K562 (cell line): ENCODE data around the gene HNRNPU. TPM values are rescaled to one million over a fixed set of nuclear protein-coding genes. Genes with fewer than 3 reads are reported as not detected.

Experiments
- CUX1 ChIP-seq: fragments of 200-800 bp; sonication (Bioruptor generic); IDR thresholded peaks from 2 replicates; pipeline ENCODE4 v1.6.1; 2016; ENCODE audit warnings: missing genetic modification characterization, missing compliant biosample characterization
- E4F1 ChIP-seq: fragments of 250-450 bp; sonication (Bioruptor Pico); IDR thresholded peaks from 2 replicates; pipeline ENCODE4 v1.5.0; 2021; ENCODE audit warnings: mild to moderate bottlenecking, borderline replicate concordance
- ETV1 ChIP-seq: fragments of 450-650 bp; conservative IDR thresholded peaks from 2 replicates; pipeline ENCODE4 v1.6.1; 2016; ENCODE audit warnings: missing genetic modification characterization, control low read depth, low read depth, missing compliant biosample characterization
- MED1 ChIP-seq: sonication (generic); formaldehyde crosslinking; IDR thresholded peaks from 2 replicates; pipeline ENCODE4 v1.8.1; 2023; ENCODE audit warnings: missing genetic modification reagents, borderline replicate concordance
- NCOA6 ChIP-seq: fragments of 450-650 bp; IDR thresholded peaks from 2 replicates; pipeline ENCODE4 v1.6.1; 2017; ENCODE audit warnings: mild to moderate bottlenecking
- POLR2G ChIP-seq: fragments of 200-400 bp; formaldehyde crosslinking; IDR thresholded peaks from 2 replicates; pipeline ENCODE4 v1.6.1; 2017; ENCODE audit warnings: low read depth, mild to moderate bottlenecking, antibody characterized with exemption, low read length, moderate library complexity
- ZBTB40 ChIP-seq, 2 experiments: fragments of 450-650 bp in 1 of 2; sonication (generic) in 1 of 2; formaldehyde crosslinking in 1 of 2; IDR thresholded peaks; 2 replicates each; pipeline versions ENCODE4 v1.7.1 to v1.9.0; 2016 to 2022; ENCODE audit warnings: inconsistent platforms in 1 of 2, mild to moderate bottlenecking in 1 of 2, missing genetic modification reagents in 1 of 2
- ZSCAN32 ChIP-seq: fragments of 450-650 bp; formaldehyde crosslinking; IDR thresholded peaks from 2 replicates; pipeline ENCODE4 v1.4.0; 2020; ENCODE audit warnings: mild to moderate bottlenecking, moderate library complexity
- polyA plus RNA-seq, 8 experiments: library from polyadenylated mRNA; depleted of rRNA in 4 of 8; stranded (reverse) in 5 of 8; unstranded in 3 of 8; fragments of >200 nt; fragmentation: Nextera tagmentation in 2 of 8; fragmentation: Illumina TruSeq in 1 of 8; extraction: Ambion mirVana in 2 of 8; extraction: Trizol in 1 of 8; gene quantifications; 2 replicates each; pipeline versions ENCODE4 v1.2.1 to v1.2.3, GENCODE V29; 2011 to 2014; ENCODE audit warnings: inconsistent platforms in 1 of 8, missing spikeins in 1 of 8
- total RNA-seq, 7 experiments: library from RNA; depleted of rRNA in 6 of 7; stranded (reverse); fragments of >200 nt in 6 of 7; fragmentation: Illumina TruSeq in 2 of 7; extraction: Trizol in 2 of 7; gene quantifications; 2 replicates each; pipeline versions ENCODE4 v1.2.1 to v1.2.3, GENCODE V29; 2011 to 2021; ENCODE audit warnings: low replicate concordance in 1 of 7

The HNRNPU gene
- total and polyA plus RNA-seq, 9 of the 15 experiments (the other 6 are each of a cell fraction or from before 2014, with no cell fraction given) = 159 to 777 (median 577) TPM

GRCh38 chr1:244863491-244864252, 671 bp downstream of the HNRNPU start (continued):
- no peak; the same call in 1 of the 2 replicates for TF ChIP-seq CUX1
- no peak for TF ChIP-seq ZSCAN32
- TF ChIP-seq ZBTB40 (IDR thresholded peaks at IDR 0.05) = peak; percentile 54
- no peak for TF ChIP-seq ZBTB40 (CRISPR knock-in tag; IDR thresholded peaks at IDR 0.05)
- 0 out of 2 replicates have a peak, but pooled peaks have one; percentile 16 for TF ChIP-seq ETV1 (tag)
- peak; percentile 83 for TF ChIP-seq POLR2G
- 0 out of 2 replicates have a peak, but pooled peaks have one; percentile 15 for TF ChIP-seq MED1 (CRISPR knock-in tag)
- TF ChIP-seq E4F1 (CRISPR knock-in tag) = no peak
- TF ChIP-seq NCOA6 = no peak
